HepG2 (cell line): Measurements from ENCODE around the gene ORMDL3. TPM values are rescaled to one million over a fixed set of nuclear protein-coding genes. Genes with fewer than 3 reads are reported as not detected.

Source experiments
- ATAC-seq: fragments of 200-7000 bp; cut with Tn5 transposase; 3 replicates; pipeline ENCODE4 v1.9.1; 2020; ENCODE audit warnings: mild to moderate bottlenecking, moderate library complexity
- BruUV-seq: library from RNA; stranded (reverse); fragments of 400-500 nt; replicated peaks from 2 replicates; lab custom pipeline; 2021; lab: Mats Ljungman, UMichigan
- CTCF ChIA-PET: fragments of 300-600 bp; formaldehyde crosslinking; extraction: SDS; loops from one replicate; lab custom pipeline; 2021; ENCODE audit warnings: low total read pairs, inconsistent platforms, low intra/inter-chr PET ratio; lab: Yijun Ruan, JAX
- POLR2A ChIA-PET: fragments of 350-600 bp; sonication (Branson Sonifier 250); formaldehyde crosslinking; loops from one replicate; lab custom pipeline; 2020; ENCODE audit warnings: antibody characterized with exemption, inconsistent platforms; lab: Yijun Ruan, JAX
- DNase-seq: peaks from one replicate; pipeline ENCODE4 v3.0.0-alpha.2; 2015; ENCODE audit warnings: low spot score
- FAIRE-seq: peaks from 3 replicates; lab custom pipeline; 2011; peaks lifted over from hg19 to GRCh38; lab: Jason Lieb, UNC
- H2AFZ ChIP-seq: one replicate; pipeline ENCODE4 v1.6.1; 2011; ENCODE audit warnings: low read length, inconsistent platforms
- H3K27ac ChIP-seq: fragments of 300-600 bp; 3 replicates; pipeline ENCODE4 v1.8.0; 2011; ENCODE audit warnings: mixed run types, mild to moderate bottlenecking, mixed read lengths, low read length, inconsistent platforms; ENCODE audit not compliant: insufficient read depth; ENCODE audit errors: extremely low read length
- H3K27me3 ChIP-seq, 2 experiments: fragments of 200-600 bp in 1 of 2; 2 replicates in 1 of 2; 3 replicates in 1 of 2; pipeline versions ENCODE4 v1.6.0 to v1.8.0; 2011; ENCODE audit warnings: low read length in 2 of 2, mild to moderate bottlenecking in 2 of 2, moderate library complexity in 2 of 2, inconsistent platforms in 1 of 2; ENCODE audit not compliant: insufficient read depth in 2 of 2, control insufficient read depth in 1 of 2
- H3K36me3 ChIP-seq, 2 experiments: fragments of 200-600 bp in 1 of 2; replicated peaks in 1 of 2; 2 replicates in 1 of 2; 3 replicates in 1 of 2; pipeline versions ENCODE4 v1.5.1 to v1.8.0; 2011; ENCODE audit warnings: low read length in 2 of 2, inconsistent platforms in 1 of 2; ENCODE audit not compliant: insufficient read depth in 2 of 2, control insufficient read depth in 1 of 2
- H3K4me1 ChIP-seq: 2 replicates; pipeline ENCODE4 v1.5.1; 2012; ENCODE audit warnings: low read length, inconsistent platforms; ENCODE audit not compliant: insufficient read depth
- H3K4me2 ChIP-seq: 2 replicates; pipeline ENCODE4 v1.6.0; 2011; ENCODE audit warnings: low read depth, low read length, inconsistent platforms
- H3K4me3 ChIP-seq, 3 experiments: fragments of 200-600 bp in 1 of 3; sonication (generic), shearing (Covaris generic) in 1 of 3; replicated peaks in 1 of 3; 2 replicates each; pipeline ENCODE4 v1.5.1; 2011 to 2016; ENCODE audit warnings: low read length in 3 of 3, inconsistent platforms in 2 of 3, low read depth in 2 of 3, mild to moderate bottlenecking in 2 of 3, control low read depth in 1 of 3, mixed read lengths in 1 of 3; ENCODE audit not compliant: insufficient read depth in 1 of 3
- H3K79me2 ChIP-seq: one replicate; pipeline ENCODE4 v1.6.1; 2011; ENCODE audit warnings: low read length, inconsistent platforms; ENCODE audit not compliant: insufficient read depth
- H3K9ac ChIP-seq: 2 replicates; pipeline ENCODE4 v1.6.0; 2011; ENCODE audit warnings: mild to moderate bottlenecking, low read depth, low read length, inconsistent platforms; ENCODE audit not compliant: insufficient read depth
- H3K9me3 ChIP-seq: 2 replicates; pipeline ENCODE4 v1.5.1; 2012; ENCODE audit warnings: mild to moderate bottlenecking, low read length
- H4K20me1 ChIP-seq: 2 replicates; pipeline ENCODE4 v1.6.0; 2011; ENCODE audit warnings: inconsistent platforms, mild to moderate bottlenecking, low read length, moderate library complexity; ENCODE audit not compliant: insufficient read depth
- ELF1 ChIP-seq: sonication (generic); formaldehyde crosslinking; IDR thresholded peaks from 2 replicates; pipeline ENCODE4 v1.4.0; 2020; ENCODE audit warnings: missing genetic modification reagents
- KMT2A ChIP-seq: sonication (generic); formaldehyde crosslinking; IDR thresholded peaks from 2 replicates; pipeline ENCODE4 v1.4.0; 2020; ENCODE audit warnings: missing genetic modification reagents
- MIXL1 ChIP-seq: IDR thresholded peaks from 2 replicates; pipeline ENCODE4 v1.6.1; 2016
- MZF1 ChIP-seq: sonication (generic); formaldehyde crosslinking; IDR thresholded peaks from 2 replicates; pipeline ENCODE4 v1.8.1; 2023; ENCODE audit warnings: mild to moderate bottlenecking, missing genetic modification reagents, borderline replicate concordance
- THAP9 ChIP-seq: sonication (generic); formaldehyde crosslinking; IDR thresholded peaks from 2 replicates; pipeline ENCODE4; 2020; ENCODE audit warnings: missing genetic modification reagents, mild to moderate bottlenecking, borderline replicate concordance
- TOPORS ChIP-seq: sonication (generic); formaldehyde crosslinking; IDR thresholded peaks from 2 replicates; pipeline ENCODE4 v1.8.0; 2023; ENCODE audit warnings: mild to moderate bottlenecking, missing genetic modification reagents
- ZNF430 ChIP-seq: sonication (generic); formaldehyde crosslinking; IDR thresholded peaks from 2 replicates; pipeline ENCODE4 v1.9.0; 2021; ENCODE audit warnings: mild to moderate bottlenecking, missing genetic modification reagents
- ZNF710 ChIP-seq: sonication (generic); formaldehyde crosslinking; IDR thresholded peaks from 2 replicates; pipeline ENCODE4 v1.5.0; 2020; ENCODE audit warnings: mild to moderate bottlenecking, missing genetic modification reagents, borderline replicate concordance
- whole genome bisulfite sequencing: methylation state at CpG from one replicate; pipeline ENCODE4 v1.1.6; 2017; ENCODE audit warnings: low lambda C conversion rate; 5-methylcytosine and 5-hydroxymethylcytosine counted together
- in situ Hi-C: cut with HindIII; loops from 2 replicates; pipeline ENCODE4 v1.10.0; 2017; ENCODE audit warnings: low pct_unique_long_range_greater_than_20kb; ENCODE audit not compliant: extremely low pct_ligation_motif_present
- intact Hi-C: fragments of 100-400 bp; cut with micrococcal nuclease; formaldehyde crosslinking; loops from one replicate; pipeline ENCODE4 v1.10.0; 2022; ENCODE audit not compliant: unreplicated experiment
- polyA plus RNA-seq, 8 experiments: library from polyadenylated mRNA; depleted of rRNA in 3 of 8; stranded (reverse) in 7 of 8; unstranded in 1 of 8; fragments of >200 nt; fragmentation: Illumina TruSeq in 4 of 8; extraction: Trizol in 4 of 8; gene quantifications; 2 replicates each; pipeline versions ENCODE4 v1.2.1 to v1.2.3, GENCODE V29; 2011 to 2016; ENCODE audit warnings: low read depth in 4 of 8, missing spikeins in 1 of 8, mixed read lengths in 1 of 8; ENCODE audit not compliant: insufficient read depth in 1 of 8
- total RNA-seq, 5 experiments: library from RNA; depleted of rRNA; stranded (reverse); fragments of >200 nt; fragmentation: Illumina TruSeq; extraction: Trizol; gene quantifications; 2 replicates each; pipeline ENCODE4 v1.2.3, GENCODE V29; 2016; ENCODE audit warnings: low read depth in 1 of 5
- TF ChIP-seq, protein P1 (sequence below): sonication (generic); formaldehyde crosslinking; conservative IDR thresholded peaks from 2 replicates; pipeline ENCODE4 v1.5.0; 2020; ENCODE audit warnings: missing genetic modification reagents
- TF ChIP-seq, protein P2 (sequence below): IDR thresholded peaks from 2 replicates; pipeline ENCODE4 v1.6.1; 2016; ENCODE audit warnings: missing genetic modification reagents, missing compliant biosample characterization
- TF ChIP-seq, protein P3 (sequence below): sonication (generic); formaldehyde crosslinking; IDR thresholded peaks from 2 replicates; pipeline ENCODE4 v1.4.0; 2020; ENCODE audit warnings: missing genetic modification reagents
- TF ChIP-seq, protein P4 (sequence below): sonication (generic); formaldehyde crosslinking; IDR thresholded peaks from 2 replicates; pipeline ENCODE4 v1.8.1; 2022; ENCODE audit warnings: mild to moderate bottlenecking, missing genetic modification reagents

The ORMDL3 gene
- total and polyA plus RNA-seq, 2 of the 13 experiments (the other 11 are each of a cell fraction or from before 2014, with no cell fraction given), result 181 to 384 TPM

DNA sequence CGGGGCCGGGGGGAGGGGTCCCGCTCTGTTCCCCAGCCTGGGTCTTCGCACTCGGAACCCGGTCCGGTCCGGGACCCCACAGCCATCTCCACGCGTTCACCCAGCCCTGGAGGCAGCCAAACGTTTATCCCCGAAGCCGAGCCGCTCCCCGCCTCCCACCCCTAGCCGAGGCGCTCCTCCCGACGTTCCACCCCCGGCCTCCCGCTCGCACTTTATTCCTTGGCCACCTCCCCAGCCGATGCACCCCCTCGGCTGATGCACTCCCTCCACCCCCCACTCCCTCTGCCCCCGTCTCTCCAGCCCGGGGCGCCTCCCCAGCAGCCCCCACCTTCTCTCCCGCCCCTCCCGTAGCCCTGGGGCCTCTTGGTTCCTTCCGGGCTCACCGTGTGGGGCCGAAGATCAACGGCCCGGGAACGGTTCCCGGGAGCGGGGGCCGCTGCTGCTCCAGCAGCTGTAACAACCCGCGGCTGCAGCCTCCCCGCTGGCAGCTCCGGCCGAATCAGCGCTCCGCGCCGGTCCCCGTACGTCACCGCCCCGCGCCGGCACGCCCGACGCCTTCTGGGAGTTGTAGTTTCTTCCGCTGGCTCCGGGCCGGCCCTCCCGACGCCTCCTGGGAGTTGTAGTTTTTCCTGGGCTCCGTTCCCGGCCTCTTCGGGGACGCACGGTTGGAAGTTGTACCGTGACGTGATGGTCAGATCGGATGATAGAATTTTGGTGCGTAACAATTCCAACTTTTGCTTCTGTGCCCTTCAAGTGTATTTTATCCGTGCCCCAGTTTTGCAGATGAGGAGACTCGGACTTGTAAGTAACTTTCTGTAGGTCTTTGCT is at the start of gene ORMDL3, which contains the start of gene LRRC3C (continued):
- TF ChIP-seq THAP9 (CRISPR knock-in tag), result peak; percentile 57; the same call in 1 of the 2 replicates
- no peak for TF ChIP-seq MZF1 (CRISPR knock-in tag)
- TF ChIP-seq KMT2A (CRISPR knock-in tag), result no peak; the same call in none of the 2 replicates
- TF ChIP-seq MIXL1 (CRISPR knock-in tag), result peak; percentile 83
- TF ChIP-seq, protein P1, sequence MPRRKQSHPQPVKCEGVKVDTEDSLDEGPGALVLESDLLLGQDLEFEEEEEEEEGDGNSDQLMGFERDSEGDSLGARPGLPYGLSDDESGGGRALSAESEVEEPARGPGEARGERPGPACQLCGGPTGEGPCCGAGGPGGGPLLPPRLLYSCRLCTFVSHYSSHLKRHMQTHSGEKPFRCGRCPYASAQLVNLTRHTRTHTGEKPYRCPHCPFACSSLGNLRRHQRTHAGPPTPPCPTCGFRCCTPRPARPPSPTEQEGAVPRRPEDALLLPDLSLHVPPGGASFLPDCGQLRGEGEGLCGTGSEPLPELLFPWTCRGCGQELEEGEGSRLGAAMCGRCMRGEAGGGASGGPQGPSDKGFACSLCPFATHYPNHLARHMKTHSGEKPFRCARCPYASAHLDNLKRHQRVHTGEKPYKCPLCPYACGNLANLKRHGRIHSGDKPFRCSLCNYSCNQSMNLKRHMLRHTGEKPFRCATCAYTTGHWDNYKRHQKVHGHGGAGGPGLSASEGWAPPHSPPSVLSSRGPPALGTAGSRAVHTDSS (CRISPR knock-in tag), result peak; percentile 99; the same call in 1 of the 2 replicates

DNA sequence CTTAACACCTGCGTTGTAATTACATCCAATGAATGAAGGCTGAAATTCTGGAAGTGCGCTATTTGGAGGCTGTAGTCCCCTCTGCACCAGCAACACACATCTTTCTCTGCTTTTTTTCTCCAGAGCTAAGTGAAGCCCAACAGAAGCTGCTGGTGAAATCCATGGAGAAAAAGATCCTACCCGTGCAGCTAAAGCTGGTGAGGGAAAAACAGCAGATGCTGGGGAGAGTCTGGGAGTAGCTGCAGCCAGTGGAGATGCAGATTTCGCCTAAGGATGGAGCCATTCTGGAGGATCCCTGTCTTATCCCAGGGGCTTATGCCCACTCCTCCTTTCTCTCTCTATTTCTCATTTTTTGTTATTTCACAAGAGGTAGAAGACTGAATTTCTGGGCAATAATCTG is 48.4 kb upstream of the ORMDL3 start:
- FAIRE-seq, result no peak
- no peak overlapping the region for H3K4me2 ChIP-seq
- no peaks in the 10 kb centered on the region for H3K79me2 ChIP-seq
- H4K20me1 ChIP-seq, result no peaks in the 10 kb centered on the region
- no peak overlapping the region for H2AFZ ChIP-seq
- ChIA-PET CTCF (no interaction called here), POLR2A (no interaction called here)
- in situ Hi-C loops (no loop called here), intact Hi-C loops (no loop called here)
- peaks cover 8% of the 10 kb centered on the region for H3K4me1 ChIP-seq
- no peaks in the 10 kb centered on the region for H3K9me3 ChIP-seq
- DNase-seq, result no peak
- H3K27me3 ChIP-seq, result peaks cover 8 to 53% of the 10 kb centered on the region in 2 experiments
- H3K36me3 ChIP-seq, result no peaks in the 10 kb centered on the region
- no peak overlapping the region for H3K4me3 ChIP-seq
- no peak overlapping the region for H3K9ac ChIP-seq
- no peak overlapping the region for H3K27ac ChIP-seq
- ATAC-seq, result no peak
- no TSS peak for BruUV-seq
- 20% methylated on average over 4 of the region's 4 CpGs for WGBS
- TF ChIP-seq, protein P2, sequence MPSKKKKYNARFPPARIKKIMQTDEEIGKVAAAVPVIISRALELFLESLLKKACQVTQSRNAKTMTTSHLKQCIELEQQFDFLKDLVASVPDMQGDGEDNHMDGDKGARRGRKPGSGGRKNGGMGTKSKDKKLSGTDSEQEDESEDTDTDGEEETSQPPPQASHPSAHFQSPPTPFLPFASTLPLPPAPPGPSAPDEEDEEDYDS (CRISPR knock-in tag), result no peak
- TF ChIP-seq, protein P3, sequence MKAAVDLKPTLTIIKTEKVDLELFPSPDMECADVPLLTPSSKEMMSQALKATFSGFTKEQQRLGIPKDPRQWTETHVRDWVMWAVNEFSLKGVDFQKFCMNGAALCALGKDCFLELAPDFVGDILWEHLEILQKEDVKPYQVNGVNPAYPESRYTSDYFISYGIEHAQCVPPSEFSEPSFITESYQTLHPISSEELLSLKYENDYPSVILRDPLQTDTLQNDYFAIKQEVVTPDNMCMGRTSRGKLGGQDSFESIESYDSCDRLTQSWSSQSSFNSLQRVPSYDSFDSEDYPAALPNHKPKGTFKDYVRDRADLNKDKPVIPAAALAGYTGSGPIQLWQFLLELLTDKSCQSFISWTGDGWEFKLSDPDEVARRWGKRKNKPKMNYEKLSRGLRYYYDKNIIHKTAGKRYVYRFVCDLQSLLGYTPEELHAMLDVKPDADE, result no peak
- TF ChIP-seq, protein P4, sequence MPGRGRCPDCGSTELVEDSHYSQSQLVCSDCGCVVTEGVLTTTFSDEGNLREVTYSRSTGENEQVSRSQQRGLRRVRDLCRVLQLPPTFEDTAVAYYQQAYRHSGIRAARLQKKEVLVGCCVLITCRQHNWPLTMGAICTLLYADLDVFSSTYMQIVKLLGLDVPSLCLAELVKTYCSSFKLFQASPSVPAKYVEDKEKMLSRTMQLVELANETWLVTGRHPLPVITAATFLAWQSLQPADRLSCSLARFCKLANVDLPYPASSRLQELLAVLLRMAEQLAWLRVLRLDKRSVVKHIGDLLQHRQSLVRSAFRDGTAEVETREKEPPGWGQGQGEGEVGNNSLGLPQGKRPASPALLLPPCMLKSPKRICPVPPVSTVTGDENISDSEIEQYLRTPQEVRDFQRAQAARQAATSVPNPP (CRISPR knock-in tag), result no peak
- TF ChIP-seq ZNF430 (CRISPR knock-in tag) (no peak), TOPORS (CRISPR knock-in tag) (no peak), ZNF710 (no peak), ELF1 (CRISPR knock-in tag) (no peak)
